ENCODE data around the gene RRP1. TPM values are rescaled to one million over a fixed set of nuclear protein-coding genes. Genes with fewer than 3 reads are reported as not detected.

Gene RRP1
- total RNA-seq, 1 donor from 2014 or later, result 94.4 TPM

DNA sequence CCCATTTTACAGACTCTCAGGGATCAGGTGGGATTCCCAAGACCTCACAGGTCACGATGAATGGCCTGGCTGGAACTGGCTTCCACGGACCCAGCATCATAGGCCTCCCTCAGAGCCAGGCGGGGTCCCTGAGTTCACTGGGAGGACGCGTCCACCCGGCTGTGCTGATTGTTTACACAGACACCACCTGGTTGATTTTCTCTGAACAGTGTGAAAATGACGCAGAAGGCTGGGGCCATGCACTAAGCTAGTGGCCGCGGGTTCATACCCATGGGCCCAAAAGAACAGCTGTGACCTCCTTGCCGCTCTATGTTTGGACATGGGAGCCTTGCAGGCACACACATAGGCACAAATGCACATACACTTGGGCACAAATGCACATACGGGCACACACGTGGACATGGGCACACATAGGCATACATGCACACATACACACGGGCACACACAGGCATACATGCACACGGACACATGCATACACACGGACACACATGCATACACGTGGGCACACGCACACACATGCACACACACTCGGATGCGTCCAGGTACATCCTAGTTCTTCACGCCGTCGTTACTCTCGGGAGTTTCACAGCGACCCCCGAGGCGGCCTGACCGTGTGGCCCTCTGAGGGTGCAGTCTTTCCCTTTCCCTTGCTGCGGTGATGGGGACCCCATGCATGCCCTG lies 36.5 kb upstream of the RRP1 start:
- Mint-ChIP-seq H3K27ac (no peak overlapping the region), H3K9me3 (no peaks in the 10 kb centered on the region), H3K27me3 (no peaks in the 10 kb centered on the region), H3K36me3 (ENCODE audit: low read depth) (peaks cover 42% of the 10 kb centered on the region), H3K4me1 (no peaks in the 10 kb centered on the region), H3K4me3 (no peak overlapping the region)
- intact Hi-C loops (cut with micrococcal nuclease), result no loop called here
- DNase-seq, result no peak

DNA sequence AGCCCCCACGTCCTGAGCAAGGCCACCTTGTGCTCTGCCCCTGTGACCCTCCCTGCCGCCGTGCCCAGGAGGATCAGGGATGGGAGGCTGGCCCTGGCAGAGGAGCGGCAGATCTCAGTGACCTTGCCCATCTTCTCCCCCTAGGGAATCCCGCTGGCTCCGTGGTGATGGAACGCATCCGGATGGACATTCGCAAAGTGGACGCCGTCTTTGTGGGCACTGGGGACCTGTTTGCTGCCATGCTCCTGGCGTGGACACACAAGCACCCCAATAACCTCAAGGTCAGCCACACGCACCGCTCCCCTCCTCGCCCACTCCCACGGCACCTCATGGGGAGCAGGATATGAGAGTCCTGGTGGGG lies 36.0 kb upstream of the RRP1 start:
- no peak for DNase-seq
- Mint-ChIP-seq H3K4me1 (no peaks in the 10 kb centered on the region), H3K27me3 (no peaks in the 10 kb centered on the region), H3K27ac (no peak overlapping the region), H3K4me3 (no peak overlapping the region), H3K36me3 (ENCODE audit: low read depth) (peaks cover 45% of the 10 kb centered on the region), H3K9me3 (no peaks in the 10 kb centered on the region)
- intact Hi-C loops (cut with micrococcal nuclease), result no loop called here

DNA sequence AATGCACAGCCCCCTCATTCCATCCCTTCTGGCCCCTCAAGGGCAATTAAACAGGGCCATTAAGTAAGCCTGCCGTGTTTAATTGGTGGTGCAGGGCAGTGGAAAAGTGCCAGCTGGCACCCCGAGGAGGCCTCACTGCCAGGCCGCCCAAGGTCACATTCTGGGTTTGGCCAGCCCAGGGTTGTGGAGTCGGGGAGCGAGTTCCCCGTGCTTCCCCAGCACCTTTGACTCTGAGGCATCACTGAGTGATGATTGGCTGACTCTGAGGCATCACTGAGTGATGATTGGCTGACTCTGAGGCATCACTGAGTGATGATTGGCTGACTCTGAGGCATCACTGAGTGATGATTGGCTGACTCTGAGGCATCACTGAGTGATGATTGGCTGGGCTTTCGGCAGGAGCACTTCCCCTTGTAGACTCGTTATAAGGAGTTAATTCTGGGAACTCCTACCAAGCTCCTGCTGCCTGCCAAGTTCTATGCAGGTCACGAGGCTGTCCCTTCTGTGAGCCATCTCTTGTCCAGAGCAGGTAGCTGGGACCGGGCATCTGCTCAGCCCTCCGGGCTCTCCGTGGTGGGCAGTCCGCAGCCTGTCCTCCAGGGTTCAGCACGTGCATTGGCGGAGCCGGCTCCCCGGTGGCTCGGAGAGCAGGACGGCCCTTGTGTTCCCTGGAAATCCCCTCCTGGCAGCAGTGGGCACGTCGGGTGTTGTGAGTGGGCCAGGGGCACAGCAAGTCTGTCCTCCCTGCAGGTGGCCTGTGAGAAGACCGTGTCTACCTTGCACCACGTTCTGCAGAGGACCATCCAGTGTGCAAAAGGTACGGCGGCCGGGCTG lies 34.2 kb upstream of the RRP1 start:
- Mint-ChIP-seq H3K27ac (no peak overlapping the region), H3K27me3 (no peaks in the 10 kb centered on the region), H3K4me3 (no peak overlapping the region), H3K36me3 (ENCODE audit: low read depth) (peaks cover 44% of the 10 kb centered on the region), H3K9me3 (no peaks in the 10 kb centered on the region), H3K4me1 (no peaks in the 10 kb centered on the region)
- intact Hi-C loops (cut with micrococcal nuclease), result no loop called here
- DNase-seq, result no peak

DNA sequence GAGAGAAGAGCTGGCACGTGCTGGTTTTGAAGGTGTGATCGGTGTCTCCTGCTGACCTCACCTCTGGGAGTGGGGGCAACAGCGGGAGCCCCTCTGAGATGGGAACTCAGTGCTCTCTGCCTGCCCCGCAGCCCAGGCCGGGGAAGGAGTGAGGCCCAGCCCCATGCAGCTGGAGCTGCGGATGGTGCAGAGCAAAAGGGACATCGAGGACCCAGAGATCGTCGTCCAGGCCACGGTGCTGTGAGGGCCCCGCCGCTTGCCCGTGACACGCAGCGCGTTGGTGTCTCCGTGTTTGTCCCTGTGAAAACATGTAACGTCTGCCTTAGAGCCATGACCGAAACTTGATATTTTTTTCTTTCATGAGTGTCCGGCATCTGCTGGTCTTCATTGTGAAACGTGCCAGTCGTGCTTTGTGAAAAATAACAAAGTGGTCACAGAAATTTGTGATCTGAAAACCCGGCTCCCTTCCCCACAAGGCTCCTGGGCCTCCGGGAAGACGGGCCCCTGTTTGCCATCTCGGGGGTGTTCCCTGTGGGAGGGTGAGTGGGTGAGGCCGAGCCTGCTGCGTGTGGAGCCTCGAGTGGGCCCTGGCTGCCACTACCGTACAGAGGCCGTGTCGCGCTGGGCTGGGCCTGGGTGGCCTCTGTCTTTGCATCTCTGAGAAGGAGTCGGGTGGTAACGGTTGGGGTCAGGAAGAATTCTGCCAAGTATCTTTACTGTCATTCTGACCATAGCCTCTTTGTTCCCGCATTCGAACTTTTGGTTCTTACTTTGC lies 33.4 kb upstream of the RRP1 start:
- peaks cover 39% of the 10 kb centered on the region for H3K36me3 Mint-ChIP-seq (ENCODE audit: low read depth)
- no peaks in the 10 kb centered on the region for H3K4me1 Mint-ChIP-seq
- no peaks in the 10 kb centered on the region for H3K27me3 Mint-ChIP-seq
- no peak for DNase-seq
- intact Hi-C loops (cut with micrococcal nuclease), result no loop called here
- no peak overlapping the region for H3K27ac Mint-ChIP-seq
- H3K4me3 Mint-ChIP-seq, result no peak overlapping the region
- H3K9me3 Mint-ChIP-seq, result no peaks in the 10 kb centered on the region

DNA sequence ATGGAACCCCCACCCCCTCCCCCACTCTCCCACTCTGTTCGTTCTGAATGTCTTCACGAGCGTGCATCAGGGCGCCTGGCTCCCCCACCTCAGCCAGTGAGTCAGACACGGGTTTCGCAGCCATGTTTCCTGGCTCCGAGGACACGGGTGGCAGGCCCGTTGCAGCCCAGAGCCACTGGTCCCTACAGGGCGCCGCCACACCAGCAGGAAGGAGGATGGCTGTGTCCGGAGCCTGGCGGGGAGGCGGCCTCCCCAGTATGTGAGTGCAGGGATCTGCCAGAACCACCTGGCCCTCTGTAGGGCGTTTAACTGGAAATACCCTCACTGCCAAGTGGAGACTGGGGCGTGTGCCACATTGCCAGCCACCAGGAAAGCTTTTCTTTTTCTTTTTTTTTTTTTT lies 31.8 kb upstream of the RRP1 start:
- DNase-seq, result no peak

DNA sequence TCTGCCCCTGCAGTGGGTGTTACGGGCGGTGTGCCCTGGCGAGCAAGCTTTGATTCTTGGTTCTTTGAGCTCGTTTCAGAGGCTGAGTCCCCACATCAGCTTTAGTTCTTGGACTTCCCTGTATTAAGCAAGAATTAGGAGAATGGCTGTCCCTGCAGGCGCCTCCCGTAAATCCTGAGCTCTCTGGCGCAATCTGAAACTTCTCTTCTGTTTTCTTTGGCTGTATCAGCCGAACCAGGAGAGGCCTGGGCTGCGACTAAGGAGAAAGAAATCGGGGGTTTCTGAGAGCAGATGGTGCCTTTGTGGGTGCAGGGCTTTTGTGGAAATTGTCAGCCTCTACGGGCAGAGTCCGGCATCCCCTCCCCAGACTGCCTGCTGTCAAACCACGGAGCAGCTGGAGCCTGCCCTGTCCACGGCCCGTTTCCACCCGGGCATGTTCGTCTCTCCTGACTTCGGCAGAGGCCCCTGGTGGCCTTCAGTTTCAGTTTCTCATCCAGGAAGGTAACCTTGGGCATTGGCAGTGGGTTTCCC lies 31.2 kb upstream of the RRP1 start:
- no peak overlapping the region for H3K4me3 Mint-ChIP-seq
- no peaks in the 10 kb centered on the region for H3K27me3 Mint-ChIP-seq
- no peaks in the 10 kb centered on the region for H3K9me3 Mint-ChIP-seq
- intact Hi-C loops (cut with micrococcal nuclease), result no loop called here
- H3K4me1 Mint-ChIP-seq, result no peaks in the 10 kb centered on the region
- DNase-seq, result no peak
- peaks cover 36% of the 10 kb centered on the region for H3K36me3 Mint-ChIP-seq (ENCODE audit: low read depth)
- no peak overlapping the region for H3K27ac Mint-ChIP-seq

More for the DNA sequence above, 31.8 kb upstream of the RRP1 start:
- peaks cover 38% of the 10 kb centered on the region for H3K36me3 Mint-ChIP-seq (ENCODE audit: low read depth)
- no peak overlapping the region for H3K4me3 Mint-ChIP-seq
- H3K27ac Mint-ChIP-seq, result no peak overlapping the region
- H3K9me3 Mint-ChIP-seq, result no peaks in the 10 kb centered on the region
- intact Hi-C loops (cut with micrococcal nuclease), result no loop called here
- no peaks in the 10 kb centered on the region for H3K27me3 Mint-ChIP-seq
- no peaks in the 10 kb centered on the region for H3K4me1 Mint-ChIP-seq

DNA sequence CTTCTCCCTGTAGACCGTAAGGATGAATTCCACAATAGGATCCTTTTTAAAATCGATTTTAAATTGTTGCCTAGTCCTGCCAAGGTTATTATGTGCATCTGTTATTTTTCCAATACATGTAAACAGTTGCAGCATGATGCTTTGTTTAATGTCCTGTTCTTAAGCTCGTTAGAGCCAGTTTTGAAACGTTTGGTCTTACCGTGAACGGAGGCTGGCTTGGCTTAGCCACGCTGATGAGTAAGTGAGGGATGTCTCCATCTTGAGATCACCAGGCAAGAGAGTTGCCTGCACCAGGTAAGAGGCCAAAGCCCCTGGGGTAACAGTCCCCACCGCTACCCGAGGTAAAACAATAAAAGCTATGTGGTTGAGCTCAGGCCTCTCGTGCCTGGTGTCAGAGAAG lies 30.6 kb upstream of the RRP1 start:
- H3K4me3 Mint-ChIP-seq, result no peak overlapping the region
- no peak for DNase-seq
- H3K27ac Mint-ChIP-seq, result no peak overlapping the region
- no peaks in the 10 kb centered on the region for H3K9me3 Mint-ChIP-seq
- H3K4me1 Mint-ChIP-seq, result no peaks in the 10 kb centered on the region
- H3K36me3 Mint-ChIP-seq (ENCODE audit: low read depth), result peaks cover 34% of the 10 kb centered on the region
- H3K27me3 Mint-ChIP-seq, result no peaks in the 10 kb centered on the region
- intact Hi-C loops (cut with micrococcal nuclease), result no loop called here

DNA sequence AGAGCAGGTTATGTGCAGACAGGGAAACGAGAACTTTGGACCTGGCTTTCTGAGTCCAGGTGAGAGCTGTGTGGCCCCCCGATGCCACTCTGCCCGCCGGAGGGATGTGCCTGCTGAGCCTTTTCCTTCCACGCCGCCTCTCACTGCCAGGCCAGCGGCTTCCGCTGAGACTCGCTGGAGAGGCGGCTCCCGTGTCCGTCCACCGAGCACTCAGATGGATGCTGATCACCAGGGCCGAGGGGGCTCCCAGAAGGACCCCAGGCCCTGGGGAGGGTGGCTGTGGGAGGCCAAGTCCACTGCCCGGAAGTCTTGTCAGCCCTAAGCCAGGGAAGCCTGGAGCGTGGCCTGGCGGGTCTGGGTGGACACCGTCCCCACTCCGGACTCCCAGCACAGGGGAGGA lies 29.7 kb upstream of the RRP1 start:
- Mint-ChIP-seq H3K27me3 (no peaks in the 10 kb centered on the region), H3K27ac (no peak overlapping the region), H3K9me3 (no peaks in the 10 kb centered on the region), H3K36me3 (ENCODE audit: low read depth) (peaks cover 29% of the 10 kb centered on the region), H3K4me1 (no peaks in the 10 kb centered on the region), H3K4me3 (no peak overlapping the region)
- intact Hi-C loops (cut with micrococcal nuclease), result no loop called here
- DNase-seq, result no peak

DNA sequence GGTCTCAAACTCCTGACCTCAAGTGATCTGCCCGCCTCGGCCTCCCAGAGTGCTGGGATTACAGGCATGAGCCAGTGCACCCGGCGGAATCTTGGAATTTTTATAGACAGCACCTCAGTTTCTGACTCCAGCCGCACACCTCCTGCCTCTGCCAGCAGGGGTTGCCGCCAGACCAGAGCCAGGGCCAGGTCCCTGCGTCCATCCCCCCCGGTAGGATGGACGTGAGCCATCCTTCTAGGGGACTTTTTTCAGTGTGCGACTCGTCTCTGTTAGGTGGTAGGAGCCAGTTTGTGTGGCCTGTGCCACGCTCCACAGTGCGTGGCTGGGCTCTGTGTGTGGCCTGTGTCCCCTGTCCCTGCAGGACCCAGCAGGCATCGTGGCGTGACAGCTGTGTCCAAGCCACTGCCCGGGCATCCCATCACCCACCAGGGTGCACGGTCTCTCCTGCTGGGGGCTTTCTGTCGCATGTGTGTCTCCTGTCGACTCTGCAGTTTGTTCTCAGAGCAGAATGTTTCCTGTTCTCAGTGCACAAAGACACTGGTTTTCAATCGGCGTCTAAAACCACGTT lies 28.9 kb upstream of the RRP1 start:
- no peak for DNase-seq

DNA sequence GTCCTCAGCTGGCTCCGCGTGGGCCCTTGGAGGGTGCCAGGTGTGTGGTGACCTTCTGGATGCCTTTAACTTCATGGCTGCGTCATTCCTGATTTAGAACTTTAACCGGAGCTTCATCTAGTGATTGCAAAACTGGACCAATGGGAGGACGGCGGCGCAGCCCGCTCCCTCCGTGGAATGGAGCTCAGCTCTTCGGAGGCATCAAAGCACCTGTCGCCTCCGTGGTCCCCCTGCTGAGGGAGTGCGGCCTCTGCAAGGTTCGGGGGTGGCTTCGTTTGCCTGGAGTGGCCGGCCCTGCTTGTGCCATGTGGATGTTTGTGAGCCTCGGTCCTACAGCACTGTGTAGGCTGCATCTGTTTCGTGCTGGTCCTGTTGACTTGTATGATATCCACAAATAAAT lies 27.5 kb upstream of the RRP1 start:
- intact Hi-C loops (cut with micrococcal nuclease), result no loop called here
- no peaks in the 10 kb centered on the region for H3K4me1 Mint-ChIP-seq
- H3K27ac Mint-ChIP-seq, result no peak overlapping the region
- no peaks in the 10 kb centered on the region for H3K27me3 Mint-ChIP-seq
- H3K36me3 Mint-ChIP-seq (ENCODE audit: low read depth), result peaks cover 17% of the 10 kb centered on the region
- DNase-seq, result no peak
- H3K9me3 Mint-ChIP-seq, result no peaks in the 10 kb centered on the region
- no peak overlapping the region for H3K4me3 Mint-ChIP-seq

More for the DNA sequence above, 28.9 kb upstream of the RRP1 start:
- no peaks in the 10 kb centered on the region for H3K27me3 Mint-ChIP-seq
- intact Hi-C loops (cut with micrococcal nuclease), result no loop called here
- H3K9me3 Mint-ChIP-seq, result no peaks in the 10 kb centered on the region
- no peak overlapping the region for H3K4me3 Mint-ChIP-seq
- peaks cover 27% of the 10 kb centered on the region for H3K36me3 Mint-ChIP-seq (ENCODE audit: low read depth)
- no peak overlapping the region for H3K27ac Mint-ChIP-seq
- no peaks in the 10 kb centered on the region for H3K4me1 Mint-ChIP-seq

DNA sequence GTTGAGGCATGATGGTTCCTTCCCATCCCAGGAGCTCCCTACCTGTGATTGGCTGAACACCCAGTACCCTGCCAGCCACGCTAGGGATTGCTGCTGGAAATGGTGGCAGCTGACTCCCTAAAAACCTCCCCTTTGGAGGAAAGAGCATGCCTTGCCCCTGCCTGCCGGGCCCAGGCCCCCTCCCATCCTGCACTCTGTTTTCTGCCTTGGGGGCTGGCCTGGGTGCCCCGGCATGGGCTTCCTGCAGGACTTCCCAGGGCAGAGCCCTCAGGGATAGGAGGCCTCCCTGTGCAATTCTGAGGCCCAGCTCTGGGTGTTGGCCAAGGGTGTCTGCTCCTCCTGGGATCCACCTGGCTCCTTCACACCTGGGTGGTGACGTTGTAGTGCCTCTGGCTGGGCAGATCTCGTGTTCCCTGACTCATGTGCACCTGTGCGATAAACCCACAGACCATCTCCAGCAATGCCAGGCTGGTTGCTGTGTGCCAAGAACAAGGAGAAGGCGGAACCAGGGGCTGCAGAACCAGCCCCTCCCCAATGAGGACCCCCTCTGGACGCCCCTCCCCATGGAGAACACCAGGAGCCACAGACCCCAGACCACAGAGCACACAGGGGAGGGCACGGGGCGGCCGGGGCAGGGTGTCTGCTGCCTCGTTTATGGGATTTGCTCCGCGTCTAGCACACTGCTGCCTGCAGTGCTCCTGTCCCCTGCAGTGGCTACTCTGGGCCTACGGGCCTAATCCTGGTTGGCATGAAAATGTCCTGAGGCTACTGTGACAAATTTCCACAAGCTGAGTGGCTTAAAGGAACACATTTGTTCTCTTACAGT lies 26.9 kb upstream of the RRP1 start:
- H3K4me1 Mint-ChIP-seq, result no peaks in the 10 kb centered on the region
- no peaks in the 10 kb centered on the region for H3K27me3 Mint-ChIP-seq
- no peaks in the 10 kb centered on the region for H3K9me3 Mint-ChIP-seq
- no peak overlapping the region for H3K4me3 Mint-ChIP-seq
- peaks cover 17% of the 10 kb centered on the region for H3K36me3 Mint-ChIP-seq (ENCODE audit: low read depth)
- DNase-seq, result no peak
- intact Hi-C loops (cut with micrococcal nuclease), result no loop called here
- no peak overlapping the region for H3K27ac Mint-ChIP-seq

DNA sequence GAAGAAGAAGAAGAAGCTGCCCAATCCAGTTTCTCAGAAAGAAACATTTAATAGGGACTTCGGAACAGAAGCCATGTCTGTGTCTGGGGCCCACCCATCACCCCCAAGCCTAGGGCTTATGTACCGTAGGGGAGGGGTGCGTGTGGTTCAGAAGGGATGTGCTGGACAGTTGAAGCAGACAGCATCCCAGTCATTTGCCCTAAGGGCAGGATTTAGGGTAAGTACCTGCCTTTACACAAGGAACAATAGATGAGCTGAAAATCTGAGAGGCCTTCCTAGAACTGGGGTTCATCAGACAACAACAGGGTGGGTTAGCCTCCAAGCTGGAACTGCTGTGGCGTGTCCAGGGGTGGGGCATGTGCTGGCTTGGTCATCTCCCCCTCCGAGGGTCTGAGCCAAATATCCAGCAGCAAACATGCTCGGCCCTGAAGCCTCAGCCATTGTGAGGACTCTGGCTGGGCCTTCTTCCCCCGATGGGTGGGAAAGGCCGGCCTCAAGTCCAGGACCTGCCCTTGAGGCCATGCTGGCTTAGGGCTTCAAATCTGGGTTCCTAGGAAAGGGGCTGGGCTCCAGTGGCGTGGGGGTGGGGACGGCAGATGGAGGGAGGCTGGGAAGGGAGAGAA lies 25.4 kb upstream of the RRP1 start:
- Mint-ChIP-seq H3K9me3 (no peaks in the 10 kb centered on the region), H3K27ac (no peak overlapping the region), H3K4me3 (no peak overlapping the region), H3K27me3 (no peaks in the 10 kb centered on the region), H3K4me1 (no peaks in the 10 kb centered on the region), H3K36me3 (ENCODE audit: low read depth) (peaks cover 9% of the 10 kb centered on the region)
- intact Hi-C loops (cut with micrococcal nuclease), result no loop called here
- DNase-seq, result no peak

All from activated CD4-positive, alpha-beta T cell treated with anti-CD3 and anti-CD28 coated beads, Interleukin-2, amount 10 ng/mL, durations not matched to agents 24 days and 14 days (primary cell).